CD4-positive, alpha-beta memory T cell (primary cell): ENCODE measurements around the gene DNAJC18. TPM values are rescaled to one million over a fixed set of nuclear protein-coding genes. Genes with fewer than 3 reads are reported as not detected.

Experiments
- CTCF ChIA-PET: fragments of 350-600 bp; sonication (Branson Sonifier 250); formaldehyde crosslinking; loops from one replicate; lab custom pipeline; 2021; ENCODE audit warnings: inconsistent platforms; ENCODE audit not compliant: partially characterized antibody; lab: Charles Lee
- POLR2A ChIA-PET: fragments of 350-600 bp; sonication (Branson Sonifier 250); formaldehyde crosslinking; loops from one replicate; lab custom pipeline; 2021; ENCODE audit not compliant: partially characterized antibody; lab: Charles Lee
- DNase-seq, 5 donors: peaks; one replicate each; pipeline versions ENCODE4 v3.0.0 to v3.0.0-alpha.2; 2020 to 2022; ENCODE audit warnings: mixed read lengths in 1 of 5
- H3K27ac ChIP-seq: one replicate; pipeline ENCODE4 v1.7.0; 2013; ENCODE audit warnings: low read depth, low read length
- H3K27me3 ChIP-seq: 2 replicates; pipeline ENCODE4 v1.7.0; 2013; ENCODE audit warnings: mild to moderate bottlenecking, low read length, moderate library complexity; ENCODE audit not compliant: insufficient read depth
- H3K36me3 ChIP-seq: 2 replicates; pipeline ENCODE4 v1.7.0; 2013; ENCODE audit warnings: mild to moderate bottlenecking, low read length, moderate library complexity; ENCODE audit not compliant: insufficient read depth
- H3K4me1 ChIP-seq: 2 replicates; pipeline ENCODE4 v1.7.0; 2013; ENCODE audit warnings: mild to moderate bottlenecking, low read length, moderate library complexity; ENCODE audit not compliant: insufficient read depth
- H3K4me3 ChIP-seq, 2 donors: one replicate each; pipeline ENCODE4 v1.7.0; 2013; ENCODE audit warnings: low read length in 2 of 2, mild to moderate bottlenecking in 1 of 2
- H3K9me3 ChIP-seq, 2 donors: one replicate each; pipeline ENCODE4 v1.7.0; 2013; ENCODE audit warnings: low read length in 2 of 2, control low read depth in 1 of 2; ENCODE audit not compliant: control insufficient read depth in 1 of 2
- H3K27ac Mint-ChIP-seq, 7 donors: one replicate each; pipeline ENCODE4 v1.8.0; 2020 to 2021; ENCODE audit warnings: mixed read lengths in 7 of 7, mild to moderate bottlenecking in 6 of 7, inconsistent platforms in 3 of 7, moderate library complexity in 3 of 7
- H3K27me3 Mint-ChIP-seq, 2 donors: one replicate each; pipeline ENCODE4 v1.8.0; 2020 to 2021; ENCODE audit warnings: mixed read lengths in 2 of 2
- H3K36me3 Mint-ChIP-seq, 2 donors: one replicate each; pipeline ENCODE4 v1.8.0; 2020 to 2021; ENCODE audit warnings: mixed read lengths in 2 of 2, inconsistent platforms in 1 of 2, mild to moderate bottlenecking in 1 of 2
- H3K4me1 Mint-ChIP-seq, 4 donors: one replicate each; pipeline ENCODE4 v1.8.0; 2020 to 2021; ENCODE audit warnings: mixed read lengths in 4 of 4, mild to moderate bottlenecking in 1 of 4
- H3K4me3 Mint-ChIP-seq, 8 donors: one replicate each; pipeline ENCODE4 v1.8.0; 2020 to 2021; ENCODE audit warnings: mixed read lengths in 8 of 8, mild to moderate bottlenecking in 7 of 8, moderate library complexity in 6 of 8, inconsistent platforms in 3 of 8
- H3K9me3 Mint-ChIP-seq, 8 donors: one replicate each; pipeline ENCODE4 v1.8.0; 2020 to 2021; ENCODE audit warnings: mixed read lengths in 8 of 8, mild to moderate bottlenecking in 5 of 8, inconsistent platforms in 3 of 8, moderate library complexity in 1 of 8
- intact Hi-C: fragments of 100-400 bp; cut with micrococcal nuclease; formaldehyde crosslinking; loops from one replicate; pipeline ENCODE4 v1.15.1; 2023
- polyA plus RNA-seq, 2 donors: library from polyadenylated mRNA; unstranded; fragments of 300-500 nt; fragmentation: Illumina TruSeq; gene quantifications; one replicate each; pipeline ENCODE4 v1.2.3, GENCODE V29; 2021
- total RNA-seq, 2 experiments: library from RNA; stranded (reverse); gene quantifications; one replicate each; pipeline ENCODE4 v1.2.3, GENCODE V29; 2021

DNAJC18 gene
- total and polyA plus RNA-seq, 4 experiments from 2014 or later, result 1.8 to 7.3 (median 6.4) TPM

DNA sequence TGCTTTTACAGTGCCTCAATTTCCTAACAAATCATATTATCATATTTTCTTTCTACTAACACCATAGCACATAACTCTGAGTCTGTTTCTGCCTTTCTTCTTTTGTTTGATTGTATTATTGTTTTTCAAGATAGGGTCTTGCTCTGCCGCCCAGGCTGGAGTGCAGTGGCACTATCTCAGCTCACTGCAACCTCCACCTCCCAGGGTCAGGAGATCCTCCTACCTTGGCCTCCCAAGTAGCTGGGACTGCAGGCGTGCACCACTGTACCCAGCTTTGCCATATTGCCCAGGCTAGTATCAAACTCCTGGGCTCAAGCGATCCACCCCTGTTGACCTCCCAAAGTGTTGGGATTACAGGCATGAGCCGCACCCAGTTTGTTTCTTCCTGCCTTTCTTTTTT, 78.9 kb downstream of the DNAJC18 start:
- H3K9me3 Mint-ChIP-seq, result no peaks in the 10 kb centered on the region
- H3K36me3 Mint-ChIP-seq, result peaks cover 27 to 31% of the 10 kb centered on the region in 2 donors
- ChIA-PET POLR2A (no interaction called here), CTCF (interaction anchor here (1.3 kb wide), 1 partner anchor 110 kb away, joined by 4 read pairs; no protein-coding TSS in a partner anchor)
- H3K27me3 ChIP-seq, result no peaks in the 10 kb centered on the region
- H3K4me1 Mint-ChIP-seq, result peaks cover 9 to 38% (median 22%) of the 10 kb centered on the region in 4 donors
- H3K4me1 ChIP-seq, result peaks cover 7% of the 10 kb centered on the region
- H3K27ac Mint-ChIP-seq, result no peak overlapping the region
- intact Hi-C loops, result no loop called here
- DNase-seq, result no peak
- H3K4me3 ChIP-seq, result no peak overlapping the region
- no peak overlapping the region for H3K27ac ChIP-seq
- H3K36me3 ChIP-seq, result peaks cover 14% of the 10 kb centered on the region
- H3K4me3 Mint-ChIP-seq, result no peak overlapping the region
- H3K27me3 Mint-ChIP-seq, result no peaks in the 10 kb centered on the region
- H3K9me3 ChIP-seq, result no peaks in the 10 kb centered on the region

Other genes starting within 250 kb of the DNAJC18 start
- gene SIL1, start 241.2 kb downstream of the DNAJC18 start, total RNA-seq, result 10 to 100 TPM; 16.4 to 16.7 TPM
- gene SIL1, start 241.2 kb downstream of the DNAJC18 start, polyA plus RNA-seq, result 10 to 100 TPM; 12.2 to 12.3 TPM
- gene MATR3, start 145.8 kb downstream of the DNAJC18 start, total RNA-seq, result 100 to 1,000 TPM; 228 to 255 TPM
- gene MATR3, start 145.8 kb downstream of the DNAJC18 start, polyA plus RNA-seq, result 100 to 1,000 TPM; 377 to 419 TPM
- gene PAIP2, start 97.7 kb downstream of the DNAJC18 start, total RNA-seq, result 100 to 1,000 TPM; 109 to 112 TPM
- gene PAIP2, start 97.7 kb downstream of the DNAJC18 start, polyA plus RNA-seq, result 100 to 1,000 TPM; 309 to 503 TPM
- gene SLC23A1, start 56.2 kb downstream of the DNAJC18 start, total RNA-seq, result not detected
- gene SLC23A1, start 56.2 kb downstream of the DNAJC18 start, polyA plus RNA-seq, result not detected
- 1 to 10 TPM in 1 of 2 experiments, under 1 TPM in 1; 0.93 to 1.1 TPM for gene MZB1, start 49.6 kb downstream of the DNAJC18 start, total RNA-seq
- gene MZB1, start 49.6 kb downstream of the DNAJC18 start, polyA plus RNA-seq, result 1 to 10 TPM in 1 of 2 donors, under 1 TPM in 1; 0.84 to 8.2 TPM
- 1 to 10 TPM; 1.2 to 1.3 TPM for gene PROB1, start 44.4 kb downstream of the DNAJC18 start, total RNA-seq
- gene PROB1, start 44.4 kb downstream of the DNAJC18 start, polyA plus RNA-seq, result under 1 TPM; 0.11 to 0.23 TPM
- gene SPATA24, start 35.4 kb downstream of the DNAJC18 start, total RNA-seq, result 1 to 10 TPM; 5.6 to 7.5 TPM
- gene SPATA24, start 35.4 kb downstream of the DNAJC18 start, polyA plus RNA-seq, result 1 to 10 TPM; 4.2 to 5.6 TPM
- under 1 TPM; 0.32 to 0.33 TPM for gene ECSCR, start 23.2 kb upstream of the DNAJC18 start, total RNA-seq
- not detected for gene ECSCR, start 23.2 kb upstream of the DNAJC18 start, polyA plus RNA-seq
- 1 to 10 TPM; 1.1 to 1.2 TPM for gene SMIM33, start 31.5 kb upstream of the DNAJC18 start, total RNA-seq
- under 1 TPM; 0.31 to 0.94 TPM for gene SMIM33, start 31.5 kb upstream of the DNAJC18 start, polyA plus RNA-seq
- 100 to 1,000 TPM; 141 to 144 TPM for gene STING1, start 43.2 kb upstream of the DNAJC18 start, total RNA-seq
- gene STING1, start 43.2 kb upstream of the DNAJC18 start, polyA plus RNA-seq, result 100 to 1,000 TPM; 124 to 176 TPM
- gene UBE2D2, start 121.8 kb upstream of the DNAJC18 start, total RNA-seq, result 100 to 1,000 TPM; 160 to 169 TPM
- gene UBE2D2, start 121.8 kb upstream of the DNAJC18 start, polyA plus RNA-seq, result 100 to 1,000 TPM; 341 to 411 TPM
- gene CXXC5, start 208.8 kb upstream of the DNAJC18 start, total RNA-seq, result 1 to 10 TPM; 1.6 to 3.6 TPM
- gene CXXC5, start 208.8 kb upstream of the DNAJC18 start, polyA plus RNA-seq, result 1 to 10 TPM; 2.7 to 5.5 TPM